GM12892 (cell line): ENCODE results near the gene SLC4A7.

Experiments used
- POLR2A ChIP-seq: IDR thresholded peaks from 2 replicates; pipeline ENCODE4 v1.6.1; 2011; ENCODE audit warnings: low read depth, low read length, control low read depth
- POLR2AphosphoS5 ChIP-seq: IDR thresholded peaks from 2 replicates; pipeline ENCODE4 v1.6.1; 2011; ENCODE audit warnings: low read depth, low read length, control low read depth
- TAF1 ChIP-seq: IDR thresholded peaks from 2 replicates; pipeline ENCODE4 v1.6.1; 2011; ENCODE audit warnings: low read depth, mild to moderate bottlenecking, control low read depth, low read length, borderline replicate concordance

- TF ChIP-seq POLR2A (no peak), POLR2AphosphoS5 (no peak), TAF1 (no peak)
Measured at GRCh38 chr3:27423463-27423862, 60.7 kb downstream of the SLC4A7 start.
